Activated CD4-positive, alpha-beta T cell treated with anti-CD3 and anti-CD28 coated beads for 4 hours (primary cell): ENCODE results near the gene ARL15.
A peak's percentile ranks its signal among the peaks of the same experiment; 100 is the strongest.

Experiments used
- DNase-seq, 2 donors: peaks; one replicate each; pipeline ENCODE4 v3.0.0-alpha.2; 2020

ARL15 gene

DNA sequence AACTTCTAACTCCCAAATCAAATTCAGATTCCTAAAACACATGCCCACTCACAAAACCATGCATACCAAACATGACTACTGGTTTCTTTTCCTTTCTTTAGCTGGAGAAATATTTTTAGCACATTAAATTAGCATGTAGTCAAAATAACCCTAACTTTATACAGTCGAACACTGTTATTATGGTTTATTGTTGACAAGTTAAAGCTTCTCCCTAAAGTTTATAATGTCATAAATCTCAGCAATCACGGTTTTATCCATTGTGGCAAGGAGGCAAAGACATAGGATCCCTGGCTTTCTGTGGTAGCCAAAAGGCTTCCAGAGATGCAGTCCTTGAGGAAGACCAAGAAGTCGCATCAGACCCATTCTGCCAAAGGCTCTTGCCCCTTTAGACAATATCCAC, 27.5 kb downstream of the ARL15 start:
- no peak for DNase-seq

DNA sequence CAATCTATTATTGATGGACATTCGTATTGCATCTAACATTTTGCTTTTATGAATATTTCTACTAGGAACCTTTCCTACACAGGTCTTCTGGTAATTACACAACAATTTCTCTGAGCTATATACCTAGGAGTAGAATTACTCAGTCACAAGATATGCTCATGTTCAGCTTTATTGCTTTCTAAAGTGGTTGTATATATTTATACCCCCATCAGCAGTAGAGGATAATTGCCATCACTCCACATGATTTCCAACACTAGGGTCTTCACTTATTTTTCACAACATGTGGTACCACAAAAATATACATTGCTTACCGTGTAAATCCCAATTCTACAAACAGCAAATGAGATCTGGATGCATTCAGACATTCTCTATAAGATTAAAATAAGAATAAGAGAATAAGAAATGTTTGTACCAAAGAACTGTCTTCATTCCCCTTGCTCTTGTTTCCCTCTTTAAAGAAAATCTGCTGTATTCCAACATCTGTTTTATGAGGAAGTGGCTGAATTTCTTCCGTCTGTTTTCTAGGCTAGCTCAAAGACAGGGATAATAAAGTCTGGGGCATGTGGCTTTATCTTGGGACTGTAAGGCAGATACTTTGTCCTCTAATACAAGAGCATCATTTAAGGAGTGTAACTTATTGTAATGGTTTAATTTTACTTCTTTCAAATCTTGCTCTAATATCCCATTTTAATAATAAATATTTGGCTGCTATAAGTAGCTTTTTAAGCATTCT, 28.2 kb downstream of the ARL15 start:
- no peak for DNase-seq

DNA sequence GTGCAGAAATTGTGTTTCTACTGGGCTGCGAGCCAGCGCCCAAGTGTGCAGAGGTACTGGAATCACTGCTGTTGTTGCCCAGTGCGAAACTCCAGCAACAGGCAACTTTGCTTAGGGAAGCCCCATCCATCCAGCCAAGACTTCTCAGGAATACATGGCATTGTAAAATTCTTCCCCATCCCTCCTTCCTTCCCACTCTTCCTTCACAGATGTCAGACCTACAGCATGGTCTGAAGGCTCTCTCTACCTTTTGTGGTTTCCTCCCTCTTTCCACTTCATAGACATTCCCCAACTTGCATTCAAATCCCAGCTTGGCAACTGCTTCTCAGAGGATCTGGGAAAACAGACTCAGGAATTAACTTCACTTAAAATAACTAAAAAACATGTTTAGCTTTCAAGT, 30.4 kb downstream of the ARL15 start:
- no peak for DNase-seq

DNA sequence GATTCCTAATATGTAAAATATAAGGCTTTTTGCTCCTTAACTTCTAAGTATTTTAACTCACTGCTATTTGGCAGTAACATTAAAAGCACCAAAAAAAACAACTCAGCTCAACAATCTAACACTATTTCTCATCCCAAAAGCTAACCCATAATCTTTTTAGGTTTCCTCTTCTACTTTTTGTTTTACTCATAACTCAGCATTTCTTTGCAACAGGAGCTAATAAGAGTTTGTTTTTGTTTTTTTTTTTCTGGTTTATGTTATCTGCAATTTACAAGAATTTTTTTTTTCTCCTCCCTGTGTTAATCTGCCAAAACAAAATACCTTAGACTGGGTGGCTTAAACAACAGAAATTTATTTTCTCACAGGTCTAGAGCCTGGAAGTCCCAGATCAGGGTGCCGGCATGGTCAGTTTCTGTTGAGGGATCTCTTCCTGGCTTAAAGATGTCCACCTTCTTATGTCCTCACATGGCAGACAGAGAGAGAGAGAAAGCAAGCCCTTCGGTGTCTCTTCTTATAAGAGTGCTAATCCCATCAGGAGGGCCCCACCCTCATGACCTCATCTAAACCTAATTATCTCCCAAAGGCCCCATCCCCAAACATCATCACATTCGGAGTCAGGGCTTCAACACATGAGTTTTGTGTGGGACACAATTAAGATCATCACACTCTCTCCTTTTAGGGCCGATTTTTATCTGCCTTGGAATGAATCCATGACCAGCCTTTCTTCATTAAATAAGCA, 31.2 kb downstream of the ARL15 start:
- no peak for DNase-seq

GRCh38 chr5:54278036-54278830, 32.1 kb downstream of the ARL15 start:
- DNase-seq, result no peak

GRCh38 chr5:54276048-54276447, 34.3 kb downstream of the ARL15 start:
- no peak for DNase-seq

GRCh38 chr5:54275361-54275760, 35.0 kb downstream of the ARL15 start:
- DNase-seq, result no peak

- DNase-seq, result no peak
Observed at GRCh38 chr5:54274944-54275343, 35.4 kb downstream of the ARL15 start.

DNA sequence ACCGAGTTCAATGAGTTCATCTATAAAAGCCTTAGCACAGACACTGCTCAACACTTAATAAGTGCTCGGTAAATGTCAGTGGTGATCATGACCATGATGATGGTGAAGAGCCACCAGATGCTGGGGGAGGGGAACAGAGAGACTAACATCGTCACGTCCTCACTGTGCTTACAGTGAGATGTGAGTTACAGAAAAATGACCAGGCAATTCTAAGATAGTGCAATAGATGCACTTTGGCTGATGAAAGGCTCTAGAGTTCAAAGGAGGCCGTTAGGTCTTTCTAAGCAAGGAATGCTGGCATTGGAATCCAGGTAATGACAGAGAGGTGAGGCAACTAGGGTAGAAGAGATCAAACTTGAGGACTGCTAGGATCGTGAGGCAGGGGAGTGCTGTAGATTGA, 36.7 kb downstream of the ARL15 start:
- no peak for DNase-seq

- DNase-seq, result no peak
Observed at GRCh38 chr5:54272746-54273145, 37.6 kb downstream of the ARL15 start.

DNA sequence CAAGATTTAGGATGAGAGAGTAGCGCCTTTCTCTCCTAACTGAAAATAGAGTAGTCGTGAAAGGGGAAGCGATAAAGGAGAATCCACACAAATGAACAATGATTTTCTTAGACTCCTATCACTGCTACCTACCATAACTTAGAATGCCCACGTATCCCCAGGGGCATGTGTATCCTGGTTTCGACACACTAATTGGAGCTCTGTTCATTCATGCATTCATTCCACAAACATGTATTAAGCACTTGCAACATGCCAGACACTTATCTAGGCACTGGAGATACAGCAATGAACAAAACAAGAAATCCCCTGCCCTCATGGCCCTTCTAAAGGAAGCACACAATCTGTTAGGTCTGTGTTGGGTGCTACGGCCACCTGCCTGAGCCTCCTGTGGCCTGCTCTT, 40.0 kb downstream of the ARL15 start:
- no peak for DNase-seq

- DNase-seq, result no peak
Observed at GRCh38 chr5:54264574-54264973, 45.8 kb downstream of the ARL15 start.

DNA sequence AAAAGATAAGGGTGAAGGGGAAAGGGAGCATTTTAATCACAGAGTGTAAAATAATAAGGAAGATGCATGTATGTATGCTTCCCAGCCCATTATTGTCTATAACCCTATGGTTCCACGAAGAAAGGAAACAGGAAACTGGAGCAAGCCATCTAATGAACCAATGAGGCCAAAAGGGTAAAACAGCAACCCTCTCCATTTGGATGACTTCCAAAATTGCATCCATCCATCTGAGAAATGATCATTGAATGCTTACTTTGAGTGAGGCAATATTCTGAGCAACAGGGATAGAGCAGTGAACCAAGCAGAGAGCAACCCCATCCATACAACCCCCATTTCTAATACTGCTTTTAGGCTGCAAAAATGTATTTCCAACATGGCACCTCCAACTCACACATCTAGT, 46.9 kb downstream of the ARL15 start:
- DNase-seq, result no peak

DNA sequence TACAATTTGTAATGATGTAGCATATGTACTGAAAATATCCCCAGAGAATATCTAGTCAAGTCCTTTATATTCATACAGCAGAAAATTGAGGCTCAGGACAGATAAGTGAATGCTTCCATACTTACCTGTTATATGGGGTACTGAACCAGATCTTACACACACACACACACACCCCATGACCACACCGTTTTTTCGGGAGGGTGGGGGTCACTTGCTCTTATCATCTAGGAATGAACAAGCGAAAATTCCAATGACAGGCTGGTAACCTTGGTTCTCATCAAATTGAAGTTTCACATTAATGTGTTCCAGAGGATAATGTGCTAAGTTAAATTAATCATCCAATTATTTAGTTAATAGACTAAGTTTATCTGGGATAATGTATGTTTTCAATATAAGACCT, 48.8 kb downstream of the ARL15 start:
- DNase-seq, result no peak

DNA sequence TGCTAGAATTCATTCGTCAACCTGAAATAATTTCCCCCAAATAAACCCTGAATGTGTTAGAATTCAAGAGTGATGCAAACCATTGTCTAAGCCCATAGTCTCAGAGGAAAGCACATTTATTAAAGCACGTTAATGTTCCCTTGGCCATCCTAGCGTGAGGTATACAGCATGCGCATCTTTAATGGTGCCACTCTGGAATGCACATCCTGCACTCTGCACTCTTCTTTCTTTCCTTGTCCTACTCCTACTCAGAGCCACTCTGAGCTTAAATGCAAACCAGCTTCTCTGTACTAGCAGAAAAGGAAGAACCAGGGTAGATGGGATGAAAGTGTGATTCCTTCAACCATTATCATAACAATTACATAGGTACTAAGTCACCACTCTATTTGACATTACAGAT, 50.4 kb downstream of the ARL15 start:
- no peak for DNase-seq

- DNase-seq, result no peak
Observed at GRCh38 chr5:54259090-54259489, 51.3 kb downstream of the ARL15 start.

DNA sequence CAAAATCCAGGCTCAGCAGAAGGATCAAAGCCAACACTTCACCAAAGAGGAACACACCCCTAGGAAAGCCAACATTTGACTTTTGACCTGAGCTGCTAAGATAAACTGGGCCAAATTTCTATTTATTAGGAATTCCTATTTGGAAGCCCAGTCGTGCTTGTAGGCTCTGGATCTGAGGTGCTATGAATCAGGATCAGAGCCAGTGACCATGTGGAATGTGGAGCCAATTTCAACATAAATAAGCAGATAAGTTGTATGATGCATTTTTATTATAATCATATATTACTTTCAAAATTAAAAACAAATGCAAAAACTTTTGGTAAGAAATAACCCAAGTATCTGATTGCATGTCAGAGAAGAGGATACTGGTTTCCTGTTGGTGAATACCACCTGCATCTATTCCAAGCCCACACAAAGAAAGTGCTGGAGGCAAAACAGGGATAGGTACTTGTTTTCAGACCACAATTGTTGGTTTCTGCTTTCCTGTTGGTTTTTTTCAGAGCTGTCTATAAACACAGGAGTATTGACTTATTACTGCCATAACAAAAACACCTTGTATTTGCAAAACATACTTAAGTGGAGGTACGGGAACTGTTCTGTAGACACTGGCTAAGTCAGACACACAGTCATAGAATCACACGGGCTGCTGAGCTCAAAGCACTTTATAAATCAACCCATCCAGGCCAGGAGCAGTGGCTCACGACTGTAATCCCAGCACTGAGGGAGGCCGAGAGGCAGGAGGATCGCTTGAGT, 52.8 kb downstream of the ARL15 start:
- DNase-seq, result no peak

DNA sequence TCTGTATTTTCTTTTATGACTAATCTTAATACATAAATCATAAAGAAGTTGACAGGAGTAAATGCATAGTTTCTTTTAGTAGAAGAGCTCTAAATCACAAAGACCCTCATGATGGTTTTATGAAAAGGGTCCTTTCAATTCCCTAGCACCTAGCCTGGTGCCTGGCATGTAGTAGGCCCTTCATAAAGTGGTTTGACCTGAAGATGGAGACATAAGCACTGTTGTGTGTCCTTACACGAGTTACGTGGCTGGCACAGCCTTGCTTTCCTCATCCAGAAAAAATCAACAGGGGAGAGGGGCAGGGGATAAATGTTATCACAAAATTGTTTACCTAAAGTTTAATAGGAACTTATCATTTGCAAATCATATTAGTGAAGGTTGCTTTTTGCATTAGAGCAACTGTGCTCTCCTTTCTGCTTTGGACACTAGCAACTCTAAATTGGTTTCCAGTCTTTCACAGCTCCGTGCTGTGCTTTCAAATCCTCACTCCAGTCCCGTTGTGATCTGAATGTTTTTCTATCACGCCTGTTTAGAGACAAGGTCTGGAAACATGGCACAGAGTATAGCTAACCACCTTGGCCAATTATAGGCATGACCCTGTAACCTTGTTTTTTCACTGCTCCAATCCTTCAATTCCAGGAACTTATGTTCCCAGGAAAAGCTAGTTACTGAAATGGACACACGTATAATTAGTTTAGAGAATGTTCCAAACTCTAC, 55.7 kb downstream of the ARL15 start:
- no peak for DNase-seq

- no peak for DNase-seq
Observed at GRCh38 chr5:54251981-54252380, 58.4 kb downstream of the ARL15 start.

GRCh38 chr5:54249210-54250028, 61.0 kb downstream of the ARL15 start:
- peak in 1 of 2 donors; percentile 9 for DNase-seq

GRCh38 chr5:54247226-54247625, 63.1 kb downstream of the ARL15 start:
- no peak for DNase-seq
